Vagina (tissue), 2 donors: Measurements from ENCODE around the gene GALC.

Experiments used
- CTCF ChIP-seq, 3 experiments: fragments of 450-650 bp in 2 of 3; fragments of 200-600 bp in 1 of 3; sonication (generic) in 1 of 3; IDR thresholded peaks; one replicate each; pipeline ENCODE4 v1.5.1; 2017 to 2019; ENCODE audit warnings: antibody characterized with exemption in 3 of 3, mild to moderate bottlenecking in 2 of 3, moderate library complexity in 2 of 3
- POLR2A ChIP-seq, 2 donors: fragments of 450-650 bp; IDR thresholded peaks; one replicate each; pipeline ENCODE4 v1.6.1; 2017; ENCODE audit warnings: antibody characterized with exemption in 2 of 2, mild to moderate bottlenecking in 2 of 2, moderate library complexity in 2 of 2
- POLR2AphosphoS5 ChIP-seq, 2 donors: sonication (generic); formaldehyde crosslinking; IDR thresholded peaks; one replicate each; pipeline ENCODE4 v1.9.0; 2017; ENCODE audit warnings: antibody characterized with exemption in 2 of 2, mild to moderate bottlenecking in 2 of 2, low read depth in 1 of 2; ENCODE audit not compliant: insufficient read depth in 1 of 2

GRCh38 chr14:88040146-88040545, 47.2 kb upstream of the GALC start:
- TF ChIP-seq CTCF (IDR thresholded peaks at IDR 0.05) (no peak), POLR2A (IDR thresholded peaks at IDR 0.05) (no peak), POLR2AphosphoS5 (IDR thresholded peaks at IDR 0.05; ENCODE audit: insufficient read depth in 1 of 2, low read depth in 1 of 2) (no peak)
